ENCODE data around the gene FAM117B. TPM values are rescaled to one million over a fixed set of nuclear protein-coding genes. Genes with fewer than 3 reads are reported as not detected.

The FAM117B gene
- total RNA-seq, 1 experiment from 2014 or later, result 9.1 TPM

DNA sequence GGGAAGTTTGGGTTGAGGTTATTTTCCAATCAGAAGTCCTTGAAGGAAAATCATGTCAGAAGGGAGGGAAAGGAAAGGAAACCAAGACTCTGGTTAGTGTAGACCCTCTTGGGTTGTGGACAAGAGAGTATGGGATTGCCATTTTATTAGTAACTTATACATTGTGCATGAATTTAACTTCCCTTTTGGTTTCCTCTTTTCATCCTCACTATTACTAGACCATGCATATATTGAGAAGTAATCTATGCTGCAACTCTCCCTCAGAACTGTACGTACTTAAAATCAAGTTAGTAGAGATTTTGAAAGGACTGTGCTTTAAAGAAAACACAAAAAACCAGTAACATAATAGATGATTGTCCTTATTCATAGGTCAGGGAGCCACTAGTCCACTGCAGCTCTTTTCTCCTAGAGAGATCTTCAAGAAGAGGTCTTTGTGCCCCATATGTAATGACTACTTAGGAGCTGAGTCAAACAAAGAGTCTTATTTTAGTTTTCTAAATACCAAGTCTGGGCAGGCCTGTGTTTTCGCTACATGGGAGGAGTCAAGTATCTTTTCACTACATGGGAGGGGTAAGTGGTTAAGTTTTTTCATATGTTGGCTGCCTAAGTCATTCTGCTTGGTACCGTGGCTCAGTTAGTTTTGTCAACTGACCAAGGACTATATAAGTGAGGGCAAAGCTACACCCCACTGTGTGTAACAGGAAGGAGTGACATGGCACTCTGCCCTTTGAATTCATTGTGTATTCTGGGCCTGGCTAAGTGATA is 25.2 kb upstream of the FAM117B start:
- H2AFZ ChIP-seq (ENCODE audit: low read depth, low read length, poor library complexity, severe bottlenecking), result no peak overlapping the region
- H3K9me2 ChIP-seq (ENCODE audit: insufficient read depth), result no peaks in the 10 kb centered on the region
- POLR2A ChIA-PET, result no interaction called here
- CTCF ChIA-PET, result no interaction called here
- peaks cover 0 to 3% of the 10 kb centered on the region in 2 experiments; a peak in 1 of 4 replicates for H3K4me1 ChIP-seq (ENCODE audit: control insufficient read depth in 1 of 2, insufficient read depth in 2 of 2, low read length in 2 of 2)
- DNase-seq (ENCODE audit: low read depth, low spot score) (no peak), ATAC-seq (no peak)
- no peaks in the 10 kb centered on the region for H3K36me3 ChIP-seq (ENCODE audit: control insufficient read depth in 1 of 2, insufficient read depth in 2 of 2, low read length in 2 of 2)
- H3K9me3 ChIP-seq (ENCODE audit: control insufficient read depth in 1 of 2, insufficient read depth in 1 of 2, low read depth in 1 of 2, low read length in 2 of 2), result no peaks in the 10 kb centered on the region
- H3K27ac ChIP-seq (ENCODE audit: low read depth, low read length), result no peak overlapping the region
- no TSS peak for BruUV-seq (replicated peaks)
- RAD21 ChIA-PET (ENCODE audit: low non-redundant PET in 1 of 2, low total read pairs in 2 of 2, uncharacterized antibody in 2 of 2, unreplicated experiment in 2 of 2), result no interaction called here
- TF ChIP-seq ZFX (IDR thresholded peaks at IDR 0.05) (no peak), SP1 (IDR thresholded peaks at IDR 0.05; ENCODE audit: low read depth) (no peak), TCF7L2 (IDR thresholded peaks at IDR 0.05; ENCODE audit: borderline replicate concordance, extremely low read depth, insufficient read depth, insufficient read length) (no peak)
- H4K20me1 ChIP-seq (ENCODE audit: insufficient read depth), result no peaks in the 10 kb centered on the region
- intact Hi-C loops (cut with micrococcal nuclease), result no loop called here
- H3K79me2 ChIP-seq (ENCODE audit: insufficient read depth, low read length), result no peaks in the 10 kb centered on the region
- H3K9ac ChIP-seq (ENCODE audit: low read length), result no peak overlapping the region
- H3K4me2 ChIP-seq (ENCODE audit: low read length), result no peak overlapping the region
- H3K4me3 ChIP-seq (replicated peaks in 1 of 2; ENCODE audit: low read depth in 1 of 2, low read length in 2 of 2), result no peak overlapping the region
- no peaks in the 10 kb centered on the region for H3K27me3 ChIP-seq (ENCODE audit: insufficient read depth, low read length)

DNA sequence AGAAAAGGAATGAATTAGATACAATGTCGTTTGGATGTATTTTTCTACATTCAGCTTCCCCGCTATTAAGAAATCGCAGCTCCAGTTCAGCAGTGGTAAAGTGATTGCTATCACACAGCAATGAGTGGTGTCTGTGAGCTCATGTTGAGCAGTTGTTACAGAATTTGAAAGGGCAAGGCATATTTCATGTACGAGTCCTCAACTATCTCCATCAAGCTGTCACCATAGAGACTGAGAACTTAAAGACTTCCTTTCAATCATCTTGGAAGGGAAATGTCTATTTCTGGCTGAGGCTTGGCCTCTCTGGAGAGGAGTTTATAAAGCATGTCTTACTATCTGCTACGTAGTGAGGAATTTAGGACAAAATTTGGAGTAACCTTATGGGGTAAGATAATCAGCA is 24.4 kb upstream of the FAM117B start:
- H3K36me3 ChIP-seq (ENCODE audit: control insufficient read depth in 1 of 2, insufficient read depth in 2 of 2, low read length in 2 of 2), result no peaks in the 10 kb centered on the region
- intact Hi-C loops (cut with micrococcal nuclease), result no loop called here
- no peak overlapping the region for H3K4me3 ChIP-seq (replicated peaks in 1 of 2; ENCODE audit: low read depth in 1 of 2, low read length in 2 of 2)
- CTCF ChIA-PET, result no interaction called here
- H2AFZ ChIP-seq (ENCODE audit: low read depth, low read length, poor library complexity, severe bottlenecking), result no peak overlapping the region
- no peak overlapping the region for H3K4me2 ChIP-seq (ENCODE audit: low read length)
- no TSS peak for BruUV-seq (replicated peaks)
- no peaks in the 10 kb centered on the region for H3K9me2 ChIP-seq (ENCODE audit: insufficient read depth)
- RAD21 ChIA-PET (ENCODE audit: low non-redundant PET in 1 of 2, low total read pairs in 2 of 2, uncharacterized antibody in 2 of 2, unreplicated experiment in 2 of 2), result no interaction called here
- ATAC-seq, result no peak
- no peak for DNase-seq (ENCODE audit: low read depth, low spot score)
- H3K27ac ChIP-seq (ENCODE audit: low read depth, low read length), result no peak overlapping the region
- H4K20me1 ChIP-seq (ENCODE audit: insufficient read depth), result no peaks in the 10 kb centered on the region
- no peaks in the 10 kb centered on the region for H3K4me1 ChIP-seq (ENCODE audit: control insufficient read depth in 1 of 2, insufficient read depth in 2 of 2, low read length in 2 of 2)
- H3K27me3 ChIP-seq (ENCODE audit: insufficient read depth, low read length), result no peaks in the 10 kb centered on the region
- H3K9me3 ChIP-seq (ENCODE audit: control insufficient read depth in 1 of 2, insufficient read depth in 1 of 2, low read depth in 1 of 2, low read length in 2 of 2), result no peaks in the 10 kb centered on the region
- no peak overlapping the region for H3K9ac ChIP-seq (ENCODE audit: low read length)
- POLR2A ChIA-PET, result no interaction called here
- no peaks in the 10 kb centered on the region for H3K79me2 ChIP-seq (ENCODE audit: insufficient read depth, low read length)
- TF ChIP-seq FOSL1 (IDR thresholded peaks at IDR 0.05; ENCODE audit: low read depth), result no peak
- TF ChIP-seq YY1 (IDR thresholded peaks at IDR 0.05; ENCODE audit: extremely low read depth, insufficient replicate concordance, low read depth, low read length), result no peak
- TF ChIP-seq, protein P1, sequence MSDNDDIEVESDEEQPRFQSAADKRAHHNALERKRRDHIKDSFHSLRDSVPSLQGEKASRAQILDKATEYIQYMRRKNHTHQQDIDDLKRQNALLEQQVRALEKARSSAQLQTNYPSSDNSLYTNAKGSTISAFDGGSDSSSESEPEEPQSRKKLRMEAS (IDR thresholded peaks at IDR 0.05), result no peak
- TF ChIP-seq CBX3 (IDR thresholded peaks at IDR 0.05; ENCODE audit: low read depth), result no peak
- TF ChIP-seq, protein P2, sequence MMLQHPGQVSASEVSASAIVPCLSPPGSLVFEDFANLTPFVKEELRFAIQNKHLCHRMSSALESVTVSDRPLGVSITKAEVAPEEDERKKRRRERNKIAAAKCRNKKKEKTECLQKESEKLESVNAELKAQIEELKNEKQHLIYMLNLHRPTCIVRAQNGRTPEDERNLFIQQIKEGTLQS (IDR thresholded peaks at IDR 0.05), result no peak
- TF ChIP-seq, protein P3, sequence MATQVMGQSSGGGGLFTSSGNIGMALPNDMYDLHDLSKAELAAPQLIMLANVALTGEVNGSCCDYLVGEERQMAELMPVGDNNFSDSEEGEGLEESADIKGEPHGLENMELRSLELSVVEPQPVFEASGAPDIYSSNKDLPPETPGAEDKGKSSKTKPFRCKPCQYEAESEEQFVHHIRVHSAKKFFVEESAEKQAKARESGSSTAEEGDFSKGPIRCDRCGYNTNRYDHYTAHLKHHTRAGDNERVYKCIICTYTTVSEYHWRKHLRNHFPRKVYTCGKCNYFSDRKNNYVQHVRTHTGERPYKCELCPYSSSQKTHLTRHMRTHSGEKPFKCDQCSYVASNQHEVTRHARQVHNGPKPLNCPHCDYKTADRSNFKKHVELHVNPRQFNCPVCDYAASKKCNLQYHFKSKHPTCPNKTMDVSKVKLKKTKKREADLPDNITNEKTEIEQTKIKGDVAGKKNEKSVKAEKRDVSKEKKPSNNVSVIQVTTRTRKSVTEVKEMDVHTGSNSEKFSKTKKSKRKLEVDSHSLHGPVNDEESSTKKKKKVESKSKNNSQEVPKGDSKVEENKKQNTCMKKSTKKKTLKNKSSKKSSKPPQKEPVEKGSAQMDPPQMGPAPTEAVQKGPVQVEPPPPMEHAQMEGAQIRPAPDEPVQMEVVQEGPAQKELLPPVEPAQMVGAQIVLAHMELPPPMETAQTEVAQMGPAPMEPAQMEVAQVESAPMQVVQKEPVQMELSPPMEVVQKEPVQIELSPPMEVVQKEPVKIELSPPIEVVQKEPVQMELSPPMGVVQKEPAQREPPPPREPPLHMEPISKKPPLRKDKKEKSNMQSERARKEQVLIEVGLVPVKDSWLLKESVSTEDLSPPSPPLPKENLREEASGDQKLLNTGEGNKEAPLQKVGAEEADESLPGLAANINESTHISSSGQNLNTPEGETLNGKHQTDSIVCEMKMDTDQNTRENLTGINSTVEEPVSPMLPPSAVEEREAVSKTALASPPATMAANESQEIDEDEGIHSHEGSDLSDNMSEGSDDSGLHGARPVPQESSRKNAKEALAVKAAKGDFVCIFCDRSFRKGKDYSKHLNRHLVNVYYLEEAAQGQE (IDR thresholded peaks at IDR 0.05; ENCODE audit: low read depth), result no peak
- TF ChIP-seq SRF (IDR thresholded peaks at IDR 0.05; ENCODE audit: low read depth), result no peak
- no peak for TF ChIP-seq SIN3A (IDR thresholded peaks at IDR 0.05; ENCODE audit: low read depth)
- TF ChIP-seq POLR2AphosphoS5 (IDR thresholded peaks at IDR 0.05; ENCODE audit: low read depth, low read length), result no peak
- TF ChIP-seq ZFX (IDR thresholded peaks at IDR 0.05), result no peak
- TF ChIP-seq CEBPB (IDR thresholded peaks at IDR 0.05; ENCODE audit: low read depth), result no peak
- no peak for TF ChIP-seq SP1 (IDR thresholded peaks at IDR 0.05; ENCODE audit: low read depth)
- TF ChIP-seq, protein P4, sequence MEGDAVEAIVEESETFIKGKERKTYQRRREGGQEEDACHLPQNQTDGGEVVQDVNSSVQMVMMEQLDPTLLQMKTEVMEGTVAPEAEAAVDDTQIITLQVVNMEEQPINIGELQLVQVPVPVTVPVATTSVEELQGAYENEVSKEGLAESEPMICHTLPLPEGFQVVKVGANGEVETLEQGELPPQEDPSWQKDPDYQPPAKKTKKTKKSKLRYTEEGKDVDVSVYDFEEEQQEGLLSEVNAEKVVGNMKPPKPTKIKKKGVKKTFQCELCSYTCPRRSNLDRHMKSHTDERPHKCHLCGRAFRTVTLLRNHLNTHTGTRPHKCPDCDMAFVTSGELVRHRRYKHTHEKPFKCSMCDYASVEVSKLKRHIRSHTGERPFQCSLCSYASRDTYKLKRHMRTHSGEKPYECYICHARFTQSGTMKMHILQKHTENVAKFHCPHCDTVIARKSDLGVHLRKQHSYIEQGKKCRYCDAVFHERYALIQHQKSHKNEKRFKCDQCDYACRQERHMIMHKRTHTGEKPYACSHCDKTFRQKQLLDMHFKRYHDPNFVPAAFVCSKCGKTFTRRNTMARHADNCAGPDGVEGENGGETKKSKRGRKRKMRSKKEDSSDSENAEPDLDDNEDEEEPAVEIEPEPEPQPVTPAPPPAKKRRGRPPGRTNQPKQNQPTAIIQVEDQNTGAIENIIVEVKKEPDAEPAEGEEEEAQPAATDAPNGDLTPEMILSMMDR (IDR thresholded peaks at IDR 0.05 in 2 of 3, conservative IDR thresholded peaks at IDR 0.05 in 1 of 3; ENCODE audit: borderline replicate concordance in 1 of 3, insufficient read depth in 1 of 3, low read depth in 2 of 3, low read length in 2 of 3), result no peak
- no peak for TF ChIP-seq POLR2A (IDR thresholded peaks at IDR 0.05; ENCODE audit: borderline replicate concordance, extremely low read depth, insufficient read depth, insufficient read length)
- no peak for TF ChIP-seq EGR1 (IDR thresholded peaks at IDR 0.05; ENCODE audit: low read depth)
